SK-N-MC (cell line): ENCODE data around the gene RORC.

Experiments
- EZH2 ChIP-seq: fragments of 200-600 bp; sonication (generic); IDR thresholded peaks from one replicate; pipeline ENCODE4 v1.6.1; 2017; ENCODE audit warnings: antibody characterized with exemption
- POLR2AphosphoS5 ChIP-seq: IDR thresholded peaks from 2 replicates; pipeline ENCODE4 v1.6.1; 2012; ENCODE audit warnings: mild to moderate bottlenecking, low read depth, low read length, borderline replicate concordance

DNA sequence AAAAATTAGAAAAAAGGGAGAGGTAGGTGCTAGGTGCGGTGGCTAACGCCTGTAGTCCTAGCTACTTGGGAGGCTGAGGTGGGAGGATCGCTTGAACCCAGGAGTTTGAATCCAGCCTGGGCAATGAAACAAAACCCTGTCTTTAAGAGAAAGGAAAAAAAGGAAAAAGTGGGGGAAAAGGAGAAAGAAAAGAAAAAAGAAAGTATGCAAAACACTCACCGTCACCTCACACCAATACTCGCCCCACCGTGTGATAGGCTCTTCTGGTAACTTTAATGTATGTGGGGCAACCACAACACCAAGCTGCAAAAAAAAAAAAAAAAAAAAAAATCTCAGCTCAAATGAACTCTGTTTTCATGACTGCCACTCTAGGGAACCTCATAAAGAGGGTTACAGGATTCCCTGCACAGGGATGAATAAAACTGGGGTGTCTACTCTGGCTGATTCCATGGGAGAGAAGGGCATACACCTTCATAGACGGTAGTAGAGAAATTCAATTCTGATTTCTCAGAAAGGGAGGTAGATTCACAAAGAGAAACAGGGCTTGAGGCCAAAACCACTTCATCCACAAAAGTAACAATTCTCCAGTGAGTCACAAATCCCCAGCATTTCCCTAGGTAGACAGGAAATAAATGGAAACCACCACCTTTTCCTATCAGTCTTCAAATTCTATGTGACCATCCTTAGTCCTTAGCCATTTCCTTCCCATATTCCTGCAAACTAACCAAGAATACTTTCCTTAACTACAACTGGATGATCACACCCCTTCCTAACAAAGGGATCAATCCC lies 70.8 kb downstream of the RORC start:
- no peak for TF ChIP-seq POLR2AphosphoS5
- no peak for TF ChIP-seq EZH2
